ENCODE measurements around the gene INTS2. TPM values are rescaled to one million over a fixed set of nuclear protein-coding genes. Genes with fewer than 3 reads are reported as not detected.
"Not testable (repeated sequence)": the region's sequence is repeated elsewhere in the genome, so short reads cannot be mapped to it uniquely, and the experiment has no call there.

Gene INTS2
- 19.2 and 19.3 TPM in 2 replicates for polyA plus RNA-seq (2014; cell fraction: cytosol; rRNA removed)
- polyA plus RNA-seq (2014; cell fraction: nucleus; rRNA removed), result 18.8 and 25.4 TPM in 2 replicates

- peak; percentile 96 for DNase-seq (ENCODE audit: low spot score)
These were observed at the start of gene INTS2 for GRCh38 chr17:61927208-61928100. TSS of gene INTS2 (minus strand) at chr17:61927982. CDS start at chr17:61926644, 1,338 bp downstream.

- DNase-seq (ENCODE audit: low spot score), result no peak
These were observed 46.3 kb upstream of the INTS2 start for GRCh38 chr17:61974115-61974514.

GRCh38 chr17:61972311-61972710 lies 44.5 kb upstream of the INTS2 start:
- no peak for DNase-seq (ENCODE audit: low spot score)

- DNase-seq (ENCODE audit: low spot score), result no peak
These were observed 42.2 kb upstream of the INTS2 start for GRCh38 chr17:61970030-61970429.

GRCh38 chr17:61968757-61969156 lies 41.0 kb upstream of the INTS2 start:
- DNase-seq (ENCODE audit: low spot score), result no peak

GRCh38 chr17:61967729-61968128 lies 39.9 kb upstream of the INTS2 start:
- no peak for DNase-seq (ENCODE audit: low spot score)

GRCh38 chr17:61966191-61966590 lies 38.4 kb upstream of the INTS2 start:
- DNase-seq (ENCODE audit: low spot score), result no peak

GRCh38 chr17:61955619-61956018 lies 27.8 kb upstream of the INTS2 start:
- no peak for DNase-seq (ENCODE audit: low spot score)

- DNase-seq (ENCODE audit: low spot score), result no peak
These were observed 19.7 kb upstream of the INTS2 start for GRCh38 chr17:61947367-61948078.

- no peak for DNase-seq (ENCODE audit: low spot score)
These were observed 18.6 kb upstream of the INTS2 start for GRCh38 chr17:61946359-61946758.

- no peak for DNase-seq (ENCODE audit: low spot score)
These were observed 15.3 kb upstream of the INTS2 start for GRCh38 chr17:61943117-61943516.

GRCh38 chr17:61942085-61942484 lies 14.3 kb upstream of the INTS2 start:
- DNase-seq (ENCODE audit: low spot score), result no peak

GRCh38 chr17:61928101-61928436 lies 287 bp upstream of the INTS2 start:
- DNase-seq (ENCODE audit: low spot score), result no peak

GRCh38 chr17:61926826-61927207 lies 965 bp downstream of the INTS2 start:
- no peak for DNase-seq (ENCODE audit: low spot score)

- not testable (repeated sequence) for DNase-seq (ENCODE audit: low spot score)
These were observed 12.6 kb downstream of the INTS2 start for GRCh38 chr17:61915162-61915561.

- DNase-seq (ENCODE audit: low spot score), result no peak
These were observed 19.3 kb downstream of the INTS2 start for GRCh38 chr17:61908292-61909037.

GRCh38 chr17:61907361-61907760 lies 20.4 kb downstream of the INTS2 start:
- DNase-seq (ENCODE audit: low spot score), result no peak

- DNase-seq (ENCODE audit: low spot score), result no peak
These were observed 23.6 kb downstream of the INTS2 start for GRCh38 chr17:61904094-61904710.

- no peak for DNase-seq (ENCODE audit: low spot score)
These were observed 24.5 kb downstream of the INTS2 start for GRCh38 chr17:61903251-61903650.

GRCh38 chr17:61897548-61898180 lies 30.1 kb downstream of the INTS2 start:
- DNase-seq (ENCODE audit: low spot score), result no peak

- no peak for DNase-seq (ENCODE audit: low spot score)
These were observed 32.4 kb downstream of the INTS2 start for GRCh38 chr17:61895391-61895790.
